GM23338 (cell line): ENCODE data around the gene CASTOR1. TPM values are rescaled to one million over a fixed set of nuclear protein-coding genes. Genes with fewer than 3 reads are reported as not detected.

Experiments used
- ATAC-seq: fragments of 200-7000 bp; cut with Tn5 transposase; 3 replicates; pipeline ENCODE4 v1.9.1; 2020
- DNase-seq: peaks from one replicate; pipeline ENCODE4 v3.0.0-alpha.2; 2015; ENCODE audit warnings: low spot score
- H2AFZ ChIP-seq: fragments of 200-600 bp; sonication (generic); 2 replicates; pipeline ENCODE4 v1.8.0; 2016; ENCODE audit warnings: antibody characterized with exemption, mild to moderate bottlenecking, moderate library complexity
- H3F3A ChIP-seq: fragments of 200-600 bp; sonication (generic); replicated peaks from 2 replicates; pipeline ENCODE4 v1.8.0; 2017; ENCODE audit warnings: antibody characterized with exemption, mixed run types, low read depth
- H3K27ac ChIP-seq: fragments of 200-600 bp; sonication (generic); 2 replicates; pipeline ENCODE4 v1.6.1; 2016; ENCODE audit warnings: low read depth
- H3K27me3 ChIP-seq: fragments of 200-600 bp; sonication (generic); 2 replicates; pipeline ENCODE4 v1.8.0; 2016; ENCODE audit warnings: mild to moderate bottlenecking, mixed run types, moderate library complexity; ENCODE audit not compliant: insufficient read depth
- H3K36me3 ChIP-seq: fragments of 200-600 bp; sonication (generic); 2 replicates; pipeline ENCODE4 v1.8.0; 2016; ENCODE audit warnings: mild to moderate bottlenecking; ENCODE audit not compliant: insufficient read depth
- H3K4me1 ChIP-seq: fragments of 200-600 bp; sonication (generic); 2 replicates; pipeline ENCODE4 v1.8.0; 2016; ENCODE audit warnings: mild to moderate bottlenecking, moderate library complexity; ENCODE audit not compliant: insufficient read depth
- H3K4me2 ChIP-seq: fragments of 200-600 bp; sonication (generic); 2 replicates; pipeline ENCODE4 v1.7.1; 2017; ENCODE audit warnings: mixed run types
- H3K4me3 ChIP-seq: fragments of 200-600 bp; sonication (generic); 2 replicates; pipeline ENCODE4 v1.6.1; 2016; ENCODE audit warnings: mixed run types
- H3K79me2 ChIP-seq: fragments of 200-600 bp; sonication (generic); replicated peaks from 2 replicates; pipeline ENCODE4 v1.8.0; 2017; ENCODE audit warnings: mild to moderate bottlenecking; ENCODE audit not compliant: insufficient read depth
- H3K9me2 ChIP-seq: fragments of 200-600 bp; sonication (generic); 2 replicates; pipeline ENCODE4 v1.8.0; 2017; ENCODE audit not compliant: insufficient read depth
- H4K20me1 ChIP-seq: fragments of 200-600 bp; sonication (generic); replicated peaks from 2 replicates; pipeline ENCODE4 v1.8.0; 2017; ENCODE audit warnings: mild to moderate bottlenecking; ENCODE audit not compliant: insufficient read depth
- H3K27ac Mint-ChIP-seq: 2 replicates; pipeline ENCODE4 v1.8.0; 2020; ENCODE audit warnings: inconsistent platforms, mild to moderate bottlenecking, moderate library complexity, mixed read lengths
- H3K27me3 Mint-ChIP-seq: 3 replicates; pipeline ENCODE4 v1.8.0; 2022; ENCODE audit warnings: low read depth, mild to moderate bottlenecking, moderate library complexity, mixed read lengths, inconsistent platforms; ENCODE audit not compliant: insufficient read depth, poor library complexity
- H3K36me3 Mint-ChIP-seq: 3 replicates; pipeline ENCODE4 v1.8.0; 2021; ENCODE audit warnings: low read depth, mild to moderate bottlenecking, inconsistent platforms, moderate library complexity, mixed read lengths
- H3K4me1 Mint-ChIP-seq: 3 replicates; pipeline ENCODE4 v1.8.0; 2020; ENCODE audit warnings: mild to moderate bottlenecking, inconsistent platforms, mixed read lengths
- H3K4me3 Mint-ChIP-seq: 3 replicates; pipeline ENCODE4 v1.8.0; 2021; ENCODE audit warnings: moderate library complexity, mild to moderate bottlenecking, inconsistent platforms, mixed read lengths
- H3K9me3 Mint-ChIP-seq: 3 replicates; pipeline ENCODE4 v1.8.0; 2020; ENCODE audit warnings: moderate library complexity, mild to moderate bottlenecking, inconsistent platforms, mixed read lengths
- CREB1 ChIP-seq: fragments of 250-450 bp; sonication (Bioruptor Pico); IDR thresholded peaks from 2 replicates; pipeline ENCODE4 v1.5.0; 2020; ENCODE audit warnings: low read depth, mild to moderate bottlenecking, moderate library complexity
- CTCF ChIP-seq, 2 experiments: fragments of 200-600 bp in 1 of 2; sonication (generic) in 1 of 2; conservative IDR thresholded peaks; 2 replicates each; pipeline versions ENCODE4 v1.5.1 to v1.6.1; 2016 to 2017; ENCODE audit warnings: antibody characterized with exemption in 2 of 2, low read depth in 2 of 2, mild to moderate bottlenecking in 2 of 2, moderate library complexity in 1 of 2
- ETS1 ChIP-seq: IDR thresholded peaks from 2 replicates; pipeline ENCODE4 v1.6.1; 2016; ENCODE audit warnings: antibody characterized with exemption
- EZH2 ChIP-seq: fragments of 200-600 bp; sonication (generic); IDR thresholded peaks from one replicate; pipeline ENCODE4 v1.8.0; 2017; ENCODE audit warnings: antibody characterized with exemption, mild to moderate bottlenecking, low read depth; ENCODE audit not compliant: unreplicated experiment
- EZH2phosphoT487 ChIP-seq: fragments of 200-600 bp; sonication (generic); IDR thresholded peaks from one replicate; pipeline ENCODE4 v1.8.1; 2018; ENCODE audit warnings: antibody characterized with exemption; ENCODE audit not compliant: unreplicated experiment
- JUNB ChIP-seq: IDR thresholded peaks from one replicate; pipeline ENCODE4 v1.6.1; 2016; ENCODE audit warnings: antibody characterized with exemption; ENCODE audit not compliant: unreplicated experiment
- NANOG ChIP-seq: IDR thresholded peaks from 2 replicates; pipeline ENCODE4 v1.6.1; 2016; ENCODE audit warnings: antibody characterized with exemption, borderline replicate concordance
- POLR2AphosphoS5 ChIP-seq: IDR thresholded peaks from 2 replicates; pipeline ENCODE4 v1.6.1; 2016; ENCODE audit warnings: antibody characterized with exemption, low read depth
- STAT1 ChIP-seq: IDR thresholded peaks from one replicate; pipeline ENCODE4 v1.6.1; 2016; ENCODE audit warnings: antibody characterized with exemption; ENCODE audit not compliant: unreplicated experiment
- ZNF114 ChIP-seq: fragments of 250-450 bp; sonication (Bioruptor Pico); IDR thresholded peaks from 2 replicates; pipeline ENCODE4 v1.5.0; 2020; ENCODE audit warnings: mild to moderate bottlenecking, moderate library complexity
- ZNF331 ChIP-seq: fragments of 250-450 bp; sonication (Bioruptor Pico); IDR thresholded peaks from 2 replicates; pipeline ENCODE4 v1.5.0; 2020; ENCODE audit warnings: low read depth, mild to moderate bottlenecking, moderate library complexity
- polyA plus RNA-seq: library from polyadenylated mRNA; unstranded; fragments of >200 nt; fragmentation: Nextera tagmentation; extraction: Ambion mirVana; gene quantifications from 2 replicates; pipeline ENCODE4 v1.2.1, GENCODE V29; 2016
- total RNA-seq: library from RNA; depleted of rRNA; stranded (reverse); fragments of >200 nt; shearing (Covaris generic); gene quantifications from 2 replicates; pipeline ENCODE4 v1.2.3, GENCODE V29; 2014
- TF ChIP-seq, protein P1 (sequence below): fragments of 250-450 bp; sonication (Bioruptor Pico); IDR thresholded peaks from 2 replicates; pipeline ENCODE4 v1.5.0; 2020; ENCODE audit warnings: mild to moderate bottlenecking, moderate library complexity

Gene CASTOR1
- total and polyA plus RNA-seq, 2 experiments from 2014 or later, result 11.3 to 23.2 TPM

DNA sequence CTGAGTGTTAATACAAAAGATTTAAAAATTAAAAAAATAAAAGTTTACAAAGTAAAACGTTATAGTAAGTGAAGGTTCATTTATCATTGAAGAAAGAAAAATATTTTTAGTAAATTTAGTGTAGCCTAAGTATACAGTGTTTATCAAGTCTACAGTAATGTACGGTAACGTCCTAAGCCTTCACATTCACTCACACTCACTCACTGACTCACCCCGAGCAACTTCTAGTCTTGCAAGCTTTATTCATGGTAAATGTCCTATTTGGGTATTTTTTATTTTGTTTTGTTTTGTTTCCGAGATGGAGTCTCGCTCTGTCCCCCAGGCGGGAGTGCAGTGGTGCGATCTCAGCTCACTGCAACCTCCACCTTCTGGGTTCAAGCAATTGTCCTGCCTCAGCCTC is 8.8 kb downstream of the CASTOR1 start:
- Histone ChIP-seq H3K4me1 (0 out of 2 replicates have a peak, but pooled peaks cover 4% of the 10 kb centered on the region), H2AFZ (no peak overlapping the region), H3K79me2 (no peaks in the 10 kb centered on the region), H3K27me3 (no peaks in the 10 kb centered on the region), H3K4me3 (no peak overlapping the region), H3K27ac (no peak overlapping the region), H3K9me2 (no peaks in the 10 kb centered on the region), H3F3A (no peaks in the 10 kb centered on the region), H3K36me3 (no peaks in the 10 kb centered on the region), H4K20me1 (no peaks in the 10 kb centered on the region), H3K4me2 (no peak overlapping the region)
- TF ChIP-seq CREB1 (CRISPR knock-in tag), result no peak
- Mint-ChIP-seq H3K27me3 (peaks cover 17% of the 10 kb centered on the region), H3K4me1 (peaks cover 9% of the 10 kb centered on the region), H3K36me3 (no peaks in the 10 kb centered on the region), H3K9me3 (no peaks in the 10 kb centered on the region), H3K27ac (no peak overlapping the region), H3K4me3 (no peak overlapping the region)
- no peak for ATAC-seq
- DNase-seq, result no peak

- no peaks in the 10 kb centered on the region for H3K9me3 Mint-ChIP-seq
- ATAC-seq, result no peak
- 0 out of 2 replicates have a peak, but pooled peaks cover 4% of the 10 kb centered on the region for H3K4me1 ChIP-seq
- H2AFZ ChIP-seq, result no peak overlapping the region
- H3K27me3 Mint-ChIP-seq, result peaks cover 17% of the 10 kb centered on the region
- H3K4me3 Mint-ChIP-seq, result no peak overlapping the region
- H3K9me2 ChIP-seq, result no peaks in the 10 kb centered on the region
- peaks cover 9% of the 10 kb centered on the region for H3K4me1 Mint-ChIP-seq
- H3K27ac ChIP-seq, result no peak overlapping the region
- no peaks in the 10 kb centered on the region for H3F3A ChIP-seq
- H3K36me3 ChIP-seq, result no peaks in the 10 kb centered on the region
- no peak overlapping the region for H3K4me2 ChIP-seq
- no peaks in the 10 kb centered on the region for H3K36me3 Mint-ChIP-seq
- no peak overlapping the region for H3K27ac Mint-ChIP-seq
- H3K4me3 ChIP-seq, result no peak overlapping the region
- H4K20me1 ChIP-seq, result no peaks in the 10 kb centered on the region
- no peaks in the 10 kb centered on the region for H3K27me3 ChIP-seq
- H3K79me2 ChIP-seq, result no peaks in the 10 kb centered on the region
- DNase-seq, result no peak
- TF ChIP-seq NANOG (no peak), ZNF114 (CRISPR knock-in tag) (no peak), CREB1 (CRISPR knock-in tag) (no peak), STAT1 (no peak), ZNF331 (CRISPR knock-in tag) (no peak), EZH2phosphoT487 (no peak), JUNB (no peak), EZH2 (no peak), ETS1 (no peak), CTCF (conservative IDR thresholded peaks at IDR 0.05; ENCODE audit: low read depth in 2 of 2) (no peak), POLR2AphosphoS5 (no peak)
- TF ChIP-seq, protein P1, sequence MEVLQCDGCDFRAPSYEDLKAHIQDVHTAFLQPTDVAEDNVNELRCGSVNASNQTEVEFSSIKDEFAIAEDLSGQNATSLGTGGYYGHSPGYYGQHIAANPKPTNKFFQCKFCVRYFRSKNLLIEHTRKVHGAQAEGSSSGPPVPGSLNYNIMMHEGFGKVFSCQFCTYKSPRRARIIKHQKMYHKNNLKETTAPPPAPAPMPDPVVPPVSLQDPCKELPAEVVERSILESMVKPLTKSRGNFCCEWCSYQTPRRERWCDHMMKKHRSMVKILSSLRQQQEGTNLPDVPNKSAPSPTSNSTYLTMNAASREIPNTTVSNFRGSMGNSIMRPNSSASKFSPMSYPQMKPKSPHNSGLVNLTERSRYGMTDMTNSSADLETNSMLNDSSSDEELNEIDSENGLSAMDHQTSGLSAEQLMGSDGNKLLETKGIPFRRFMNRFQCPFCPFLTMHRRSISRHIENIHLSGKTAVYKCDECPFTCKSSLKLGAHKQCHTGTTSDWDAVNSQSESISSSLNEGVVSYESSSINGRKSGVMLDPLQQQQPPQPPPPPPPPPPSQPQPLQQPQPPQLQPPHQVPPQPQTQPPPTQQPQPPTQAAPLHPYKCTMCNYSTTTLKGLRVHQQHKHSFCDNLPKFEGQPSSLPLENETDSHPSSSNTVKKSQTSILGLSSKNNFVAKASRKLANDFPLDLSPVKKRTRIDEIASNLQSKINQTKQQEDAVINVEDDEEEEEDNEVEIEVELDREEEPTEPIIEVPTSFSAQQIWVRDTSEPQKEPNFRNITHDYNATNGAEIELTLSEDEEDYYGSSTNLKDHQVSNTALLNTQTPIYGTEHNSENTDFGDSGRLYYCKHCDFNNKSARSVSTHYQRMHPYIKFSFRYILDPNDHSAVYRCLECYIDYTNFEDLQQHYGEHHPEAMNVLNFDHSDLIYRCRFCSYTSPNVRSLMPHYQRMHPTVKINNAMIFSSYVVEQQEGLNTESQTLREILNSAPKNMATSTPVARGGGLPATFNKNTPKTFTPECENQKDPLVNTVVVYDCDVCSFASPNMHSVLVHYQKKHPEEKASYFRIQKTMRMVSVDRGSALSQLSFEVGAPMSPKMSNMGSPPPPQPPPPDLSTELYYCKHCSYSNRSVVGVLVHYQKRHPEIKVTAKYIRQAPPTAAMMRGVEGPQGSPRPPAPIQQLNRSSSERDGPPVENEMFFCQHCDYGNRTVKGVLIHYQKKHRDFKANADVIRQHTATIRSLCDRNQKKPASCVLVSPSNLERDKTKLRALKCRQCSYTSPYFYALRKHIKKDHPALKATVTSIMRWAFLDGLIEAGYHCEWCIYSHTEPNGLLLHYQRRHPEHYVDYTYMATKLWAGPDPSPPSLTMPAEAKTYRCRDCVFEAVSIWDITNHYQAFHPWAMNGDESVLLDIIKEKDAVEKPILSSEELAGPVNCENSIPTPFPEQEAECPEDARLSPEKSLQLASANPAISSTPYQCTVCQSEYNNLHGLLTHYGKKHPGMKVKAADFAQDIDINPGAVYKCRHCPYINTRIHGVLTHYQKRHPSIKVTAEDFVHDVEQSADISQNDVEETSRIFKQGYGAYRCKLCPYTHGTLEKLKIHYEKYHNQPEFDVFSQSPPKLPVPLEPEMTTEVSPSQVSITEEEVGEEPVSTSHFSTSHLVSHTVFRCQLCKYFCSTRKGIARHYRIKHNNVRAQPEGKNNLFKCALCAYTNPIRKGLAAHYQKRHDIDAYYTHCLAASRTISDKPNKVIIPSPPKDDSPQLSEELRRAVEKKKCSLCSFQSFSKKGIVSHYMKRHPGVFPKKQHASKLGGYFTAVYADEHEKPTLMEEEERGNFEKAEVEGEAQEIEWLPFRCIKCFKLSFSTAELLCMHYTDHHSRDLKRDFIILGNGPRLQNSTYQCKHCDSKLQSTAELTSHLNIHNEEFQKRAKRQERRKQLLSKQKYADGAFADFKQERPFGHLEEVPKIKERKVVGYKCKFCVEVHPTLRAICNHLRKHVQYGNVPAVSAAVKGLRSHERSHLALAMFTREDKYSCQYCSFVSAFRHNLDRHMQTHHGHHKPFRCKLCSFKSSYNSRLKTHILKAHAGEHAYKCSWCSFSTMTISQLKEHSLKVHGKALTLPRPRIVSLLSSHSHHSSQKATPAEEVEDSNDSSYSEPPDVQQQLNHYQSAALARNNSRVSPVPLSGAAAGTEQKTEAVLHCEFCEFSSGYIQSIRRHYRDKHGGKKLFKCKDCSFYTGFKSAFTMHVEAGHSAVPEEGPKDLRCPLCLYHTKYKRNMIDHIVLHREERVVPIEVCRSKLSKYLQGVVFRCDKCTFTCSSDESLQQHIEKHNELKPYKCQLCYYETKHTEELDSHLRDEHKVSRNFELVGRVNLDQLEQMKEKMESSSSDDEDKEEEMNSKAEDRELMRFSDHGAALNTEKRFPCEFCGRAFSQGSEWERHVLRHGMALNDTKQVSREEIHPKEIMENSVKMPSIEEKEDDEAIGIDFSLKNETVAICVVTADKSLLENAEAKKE (CRISPR knock-in tag), result no peak
Observed at GRCh38 chr22:30279932-30280331, 9.4 kb downstream of the CASTOR1 start.
